Measurements from ENCODE around the gene ASB16. TPM values are rescaled to one million over a fixed set of nuclear protein-coding genes. Genes with fewer than 3 reads are reported as not detected.

The ASB16 gene
- total and polyA plus RNA-seq, 10 of the 15 experiments (the other 5 are each of a cell fraction or from before 2014, with no cell fraction given) = 0.07 to 1.1 (median 0.44) TPM; not detected in 5

- TF ChIP-seq, protein P1, sequence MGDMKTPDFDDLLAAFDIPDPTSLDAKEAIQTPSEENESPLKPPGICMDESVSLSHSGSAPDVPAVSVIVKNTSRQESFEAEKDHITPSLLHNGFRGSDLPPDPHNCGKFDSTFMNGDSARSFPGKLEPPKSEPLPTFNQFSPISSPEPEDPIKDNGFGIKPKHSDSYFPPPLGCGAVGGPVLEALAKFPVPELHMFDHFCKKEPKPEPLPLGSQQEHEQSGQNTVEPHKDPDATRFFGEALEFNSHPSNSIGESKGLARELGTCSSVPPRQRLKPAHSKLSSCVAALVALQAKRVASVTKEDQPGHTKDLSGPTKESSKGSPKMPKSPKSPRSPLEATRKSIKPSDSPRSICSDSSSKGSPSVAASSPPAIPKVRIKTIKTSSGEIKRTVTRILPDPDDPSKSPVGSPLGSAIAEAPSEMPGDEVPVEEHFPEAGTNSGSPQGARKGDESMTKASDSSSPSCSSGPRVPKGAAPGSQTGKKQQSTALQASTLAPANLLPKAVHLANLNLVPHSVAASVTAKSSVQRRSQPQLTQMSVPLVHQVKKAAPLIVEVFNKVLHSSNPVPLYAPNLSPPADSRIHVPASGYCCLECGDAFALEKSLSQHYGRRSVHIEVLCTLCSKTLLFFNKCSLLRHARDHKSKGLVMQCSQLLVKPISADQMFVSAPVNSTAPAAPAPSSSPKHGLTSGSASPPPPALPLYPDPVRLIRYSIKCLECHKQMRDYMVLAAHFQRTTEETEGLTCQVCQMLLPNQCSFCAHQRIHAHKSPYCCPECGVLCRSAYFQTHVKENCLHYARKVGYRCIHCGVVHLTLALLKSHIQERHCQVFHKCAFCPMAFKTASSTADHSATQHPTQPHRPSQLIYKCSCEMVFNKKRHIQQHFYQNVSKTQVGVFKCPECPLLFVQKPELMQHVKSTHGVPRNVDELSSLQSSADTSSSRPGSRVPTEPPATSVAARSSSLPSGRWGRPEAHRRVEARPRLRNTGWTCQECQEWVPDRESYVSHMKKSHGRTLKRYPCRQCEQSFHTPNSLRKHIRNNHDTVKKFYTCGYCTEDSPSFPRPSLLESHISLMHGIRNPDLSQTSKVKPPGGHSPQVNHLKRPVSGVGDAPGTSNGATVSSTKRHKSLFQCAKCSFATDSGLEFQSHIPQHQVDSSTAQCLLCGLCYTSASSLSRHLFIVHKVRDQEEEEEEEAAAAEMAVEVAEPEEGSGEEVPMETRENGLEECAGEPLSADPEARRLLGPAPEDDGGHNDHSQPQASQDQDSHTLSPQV (IDR thresholded peaks at IDR 0.05) = no peak
- TF ChIP-seq RCOR1 (conservative IDR thresholded peaks at IDR 0.05; ENCODE audit: low read depth, low read length) (no peak), ZNF24 (IDR thresholded peaks at IDR 0.05) (no peak), TCF3 (IDR thresholded peaks at IDR 0.05; ENCODE audit: borderline replicate concordance, insufficient read depth, low read depth, low read length) (no peak), POU2F2 (IDR thresholded peaks at IDR 0.05; ENCODE audit: borderline replicate concordance, low read depth, low read length) (no peak), SMAD1 (IDR thresholded peaks at IDR 0.05; ENCODE audit: low read depth, partially characterized antibody) (no peak), ATF2 (IDR thresholded peaks at IDR 0.05; ENCODE audit: low read length) (peak; percentile 39; the same call in 1 of the 2 replicates), SRF (IDR thresholded peaks at IDR 0.05; ENCODE audit: low read depth in 2 of 2, low read length in 2 of 2) (no peak), EP300 (IDR thresholded peaks at IDR 0.05; ENCODE audit: borderline replicate concordance in 1 of 2, control insufficient read depth in 1 of 2, low read depth in 2 of 2, low read length in 2 of 2) (no peak), PML (IDR thresholded peaks at IDR 0.05; ENCODE audit: low read length) (no peak), JUND (IDR thresholded peaks at IDR 0.05; ENCODE audit: low read depth, low read length) (no peak), EED (IDR thresholded peaks at IDR 0.05; ENCODE audit: low read depth) (no peak), BACH1 (IDR thresholded peaks at IDR 0.05; ENCODE audit: borderline replicate concordance) (no peak), POLR2A (IDR thresholded peaks at IDR 0.05; ENCODE audit: low read depth, low read length) (peak; percentile 80)
- TF ChIP-seq, protein P2, sequence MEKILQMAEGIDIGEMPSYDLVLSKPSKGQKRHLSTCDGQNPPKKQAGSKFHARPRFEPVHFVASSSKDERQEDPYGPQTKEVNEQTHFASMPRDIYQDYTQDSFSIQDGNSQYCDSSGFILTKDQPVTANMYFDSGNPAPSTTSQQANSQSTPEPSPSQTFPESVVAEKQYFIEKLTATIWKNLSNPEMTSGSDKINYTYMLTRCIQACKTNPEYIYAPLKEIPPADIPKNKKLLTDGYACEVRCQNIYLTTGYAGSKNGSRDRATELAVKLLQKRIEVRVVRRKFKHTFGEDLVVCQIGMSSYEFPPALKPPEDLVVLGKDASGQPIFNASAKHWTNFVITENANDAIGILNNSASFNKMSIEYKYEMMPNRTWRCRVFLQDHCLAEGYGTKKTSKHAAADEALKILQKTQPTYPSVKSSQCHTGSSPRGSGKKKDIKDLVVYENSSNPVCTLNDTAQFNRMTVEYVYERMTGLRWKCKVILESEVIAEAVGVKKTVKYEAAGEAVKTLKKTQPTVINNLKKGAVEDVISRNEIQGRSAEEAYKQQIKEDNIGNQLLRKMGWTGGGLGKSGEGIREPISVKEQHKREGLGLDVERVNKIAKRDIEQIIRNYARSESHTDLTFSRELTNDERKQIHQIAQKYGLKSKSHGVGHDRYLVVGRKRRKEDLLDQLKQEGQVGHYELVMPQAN (conservative IDR thresholded peaks at IDR 0.05) = no peak
- TF ChIP-seq, protein P3, sequence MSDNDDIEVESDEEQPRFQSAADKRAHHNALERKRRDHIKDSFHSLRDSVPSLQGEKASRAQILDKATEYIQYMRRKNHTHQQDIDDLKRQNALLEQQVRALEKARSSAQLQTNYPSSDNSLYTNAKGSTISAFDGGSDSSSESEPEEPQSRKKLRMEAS (IDR thresholded peaks at IDR 0.05; ENCODE audit: low read depth, low read length) = no peak
- TF ChIP-seq, protein P4, sequence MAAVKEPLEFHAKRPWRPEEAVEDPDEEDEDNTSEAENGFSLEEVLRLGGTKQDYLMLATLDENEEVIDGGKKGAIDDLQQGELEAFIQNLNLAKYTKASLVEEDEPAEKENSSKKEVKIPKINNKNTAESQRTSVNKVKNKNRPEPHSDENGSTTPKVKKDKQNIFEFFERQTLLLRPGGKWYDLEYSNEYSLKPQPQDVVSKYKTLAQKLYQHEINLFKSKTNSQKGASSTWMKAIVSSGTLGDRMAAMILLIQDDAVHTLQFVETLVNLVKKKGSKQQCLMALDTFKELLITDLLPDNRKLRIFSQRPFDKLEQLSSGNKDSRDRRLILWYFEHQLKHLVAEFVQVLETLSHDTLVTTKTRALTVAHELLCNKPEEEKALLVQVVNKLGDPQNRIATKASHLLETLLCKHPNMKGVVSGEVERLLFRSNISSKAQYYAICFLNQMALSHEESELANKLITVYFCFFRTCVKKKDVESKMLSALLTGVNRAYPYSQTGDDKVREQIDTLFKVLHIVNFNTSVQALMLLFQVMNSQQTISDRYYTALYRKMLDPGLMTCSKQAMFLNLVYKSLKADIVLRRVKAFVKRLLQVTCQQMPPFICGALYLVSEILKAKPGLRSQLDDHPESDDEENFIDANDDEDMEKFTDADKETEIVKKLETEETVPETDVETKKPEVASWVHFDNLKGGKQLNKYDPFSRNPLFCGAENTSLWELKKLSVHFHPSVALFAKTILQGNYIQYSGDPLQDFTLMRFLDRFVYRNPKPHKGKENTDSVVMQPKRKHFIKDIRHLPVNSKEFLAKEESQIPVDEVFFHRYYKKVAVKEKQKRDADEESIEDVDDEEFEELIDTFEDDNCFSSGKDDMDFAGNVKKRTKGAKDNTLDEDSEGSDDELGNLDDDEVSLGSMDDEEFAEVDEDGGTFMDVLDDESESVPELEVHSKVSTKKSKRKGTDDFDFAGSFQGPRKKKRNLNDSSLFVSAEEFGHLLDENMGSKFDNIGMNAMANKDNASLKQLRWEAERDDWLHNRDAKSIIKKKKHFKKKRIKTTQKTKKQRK (IDR thresholded peaks at IDR 0.05; ENCODE audit: low read depth, low read length) = no peak
These were observed 42.3 kb downstream of the ASB16 start (continued) for GRCh38 chr17:44212507-44213402.
